ENCODE measurements around the gene P2RY4.

DNA sequence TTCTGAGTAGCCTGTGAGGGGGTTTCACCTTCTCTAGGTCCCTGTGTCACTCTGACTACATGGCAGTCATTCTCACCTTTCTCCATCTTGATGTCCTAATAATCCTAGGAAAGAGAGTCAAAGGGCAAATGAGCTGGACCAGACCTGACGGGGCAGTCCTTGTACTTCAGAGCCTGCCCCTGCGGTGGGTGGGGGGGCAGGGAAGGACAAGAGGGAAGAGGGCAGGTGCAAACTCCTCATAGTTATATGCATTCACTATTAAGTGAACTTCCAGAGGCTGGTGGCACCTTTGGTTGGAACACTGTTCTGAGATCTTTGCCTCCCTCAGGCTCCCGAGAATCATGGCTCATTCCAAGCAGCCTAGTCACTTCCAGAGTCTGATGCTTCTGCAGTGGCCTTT is 25.6 kb downstream of the P2RY4 start, which contains the start of gene AWAT1:
- no peak for TF ChIP-seq CTCF (IDR thresholded peaks at IDR 0.05)
- no peak for TF ChIP-seq ZFX (IDR thresholded peaks at IDR 0.05; ENCODE audit: borderline replicate concordance)
